ENCODE data around the gene RNU1-2.
"Not testable (repeated sequence)": the region's sequence is repeated elsewhere in the genome, so short reads cannot be mapped to it uniquely, and the experiment has no call there.

The RNU1-2 gene

GRCh38 chr1:16888860-16889816, 6.6 kb upstream of the RNU1-2 start:
- peak in 56 of 58 donors; percentile 20 to 93 (median 72) for DNase-seq

DNA sequence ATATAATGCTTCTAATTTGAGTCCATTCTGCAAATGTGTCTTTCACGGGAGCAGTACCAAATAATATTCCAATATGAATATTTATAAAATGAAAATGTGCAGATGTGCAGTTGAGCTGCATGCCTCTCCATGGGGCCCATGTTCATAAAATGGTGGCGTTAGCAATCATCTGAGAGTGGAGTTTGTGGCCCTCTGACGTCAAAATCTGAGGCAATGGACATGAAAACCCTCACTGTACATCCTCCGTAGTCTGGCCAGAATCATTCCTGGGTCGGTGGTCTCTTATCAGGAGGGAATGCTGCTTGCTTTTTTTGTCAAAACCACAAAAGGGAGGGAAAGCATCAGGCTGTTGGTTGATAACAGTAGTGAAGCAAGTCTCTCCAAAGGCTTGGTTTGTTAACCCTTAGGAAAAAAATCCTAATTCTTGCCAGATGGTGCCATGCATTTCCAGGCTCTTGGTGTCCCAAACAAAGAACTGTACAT, 5.2 kb upstream of the RNU1-2 start:
- not testable (repeated sequence) for DNase-seq

GRCh38 chr1:16891057-16891456, 4.7 kb upstream of the RNU1-2 start:
- not testable (repeated sequence) for DNase-seq

- not testable (repeated sequence) for DNase-seq
These were observed 2.7 kb upstream of the RNU1-2 start for GRCh38 chr1:16892978-16893525.

DNA sequence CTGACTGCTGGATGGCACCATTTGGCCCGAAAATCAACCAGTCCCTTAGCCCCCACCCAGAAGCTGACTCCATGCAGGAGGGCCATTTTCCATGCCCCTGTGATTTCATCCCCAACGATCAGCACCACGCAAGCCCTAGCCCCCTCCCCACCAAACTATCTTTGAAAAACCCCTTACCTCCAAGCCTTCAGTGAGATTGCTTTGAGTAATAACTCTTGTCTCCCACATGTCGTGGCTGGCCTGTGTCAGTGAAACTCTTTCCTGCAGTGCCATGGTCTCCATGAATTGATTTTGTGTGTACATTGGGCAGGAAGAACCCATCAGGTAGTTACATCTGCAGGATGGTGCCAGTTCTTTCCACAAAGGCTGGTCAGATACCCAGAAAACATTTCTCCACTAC, 2.0 kb upstream of the RNU1-2 start:
- not testable (repeated sequence) for DNase-seq

DNA sequence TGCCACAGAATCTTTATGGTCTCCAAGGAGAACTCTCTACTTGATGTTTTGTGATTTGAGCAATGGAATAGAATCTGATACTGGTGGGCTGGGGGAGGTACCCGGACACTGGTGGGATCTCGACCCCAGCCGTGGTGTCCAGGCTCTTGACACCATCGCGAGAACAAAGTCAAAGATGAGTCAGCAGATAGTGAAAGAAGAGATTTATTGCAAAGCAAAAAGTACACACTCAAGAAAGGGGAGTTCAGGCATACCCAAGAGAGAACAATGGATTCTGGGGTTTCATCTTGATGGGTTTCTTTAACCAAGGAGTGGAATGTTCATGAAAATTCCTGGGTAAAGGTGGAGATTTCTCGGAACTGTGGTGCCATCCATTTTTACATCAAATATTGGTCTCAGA, 1.4 kb upstream of the RNU1-2 start:
- not testable (repeated sequence) for DNase-seq

DNA sequence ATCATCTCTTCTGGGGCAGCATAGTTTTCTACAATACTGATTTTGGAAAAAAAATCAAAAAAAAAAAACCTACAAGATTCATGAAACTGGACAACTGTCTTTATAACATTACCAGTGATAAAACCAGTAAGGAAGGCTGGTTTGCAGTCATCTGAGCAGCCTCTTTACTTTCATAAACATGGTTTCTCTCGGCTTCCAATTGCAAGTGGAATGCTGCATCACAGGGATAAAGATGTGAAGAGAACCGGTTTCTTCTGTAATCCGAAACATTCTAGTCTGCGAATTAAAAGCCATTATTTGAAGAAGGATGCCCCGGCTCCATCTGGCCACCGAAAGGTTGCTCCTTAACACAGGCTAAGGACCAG, 565 bp upstream of the RNU1-2 start:
- not testable (repeated sequence) for DNase-seq

DNA sequence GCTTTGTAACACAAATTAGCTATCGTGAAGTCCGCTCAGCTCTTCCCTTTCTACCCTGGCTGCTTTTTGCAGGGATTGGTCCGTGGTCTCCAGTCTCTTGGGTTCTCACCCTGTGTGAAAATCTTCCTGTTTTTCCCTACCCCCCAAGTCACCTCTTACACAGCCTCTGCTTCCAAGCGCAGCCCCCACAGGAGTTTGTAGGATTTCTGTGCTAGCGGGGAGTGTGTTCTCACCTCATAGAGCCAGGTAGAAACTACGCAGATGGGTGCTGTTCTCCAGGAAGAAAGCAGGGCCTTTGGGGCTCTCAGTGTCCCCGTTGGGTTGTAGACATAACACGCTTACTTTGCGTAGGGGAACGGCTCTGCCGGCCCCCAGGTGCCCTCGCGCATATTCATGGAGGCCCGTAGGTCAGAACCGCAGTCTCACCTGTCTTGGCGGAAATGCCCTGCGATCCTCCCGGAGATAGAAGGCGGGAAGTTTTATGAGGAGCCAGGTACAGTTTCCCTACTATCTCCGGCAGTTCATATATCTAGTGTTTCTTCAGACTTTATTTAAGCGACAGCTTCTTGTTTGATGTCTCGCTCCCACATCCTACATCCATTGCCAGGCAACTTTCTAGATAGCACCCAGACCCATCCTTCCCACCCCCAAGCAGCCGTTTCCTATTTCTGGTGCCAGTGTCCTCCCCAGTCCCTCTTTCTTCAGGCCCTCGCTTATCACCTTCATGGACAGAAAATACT, 706 bp downstream of the RNU1-2 start:
- DNase-seq, result peak in 19 of 58 donors; percentile 17 to 71 (median 50)

- DNase-seq, result not testable (repeated sequence)
These were observed 1.9 kb downstream of the RNU1-2 start for GRCh38 chr1:16897653-16898052.

DNA sequence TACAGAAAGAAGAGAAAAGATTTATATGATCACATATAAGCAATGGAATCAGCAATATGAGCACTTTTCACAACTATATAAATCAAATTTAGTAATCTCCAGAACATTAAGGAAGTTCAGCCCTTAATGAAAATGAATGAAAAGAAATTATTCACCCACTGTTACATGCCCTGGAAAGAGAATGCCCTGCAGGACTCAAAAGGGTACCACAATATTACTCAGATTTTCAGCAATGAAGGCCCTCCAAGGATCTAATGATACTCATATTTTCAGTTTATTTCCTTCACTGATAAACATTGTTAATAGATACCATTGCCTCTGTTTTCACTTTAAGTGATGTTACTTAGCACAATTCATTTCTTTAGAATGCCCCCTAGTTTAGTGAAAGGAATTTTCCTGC, 2.5 kb downstream of the RNU1-2 start:
- DNase-seq, result not testable (repeated sequence)

DNA sequence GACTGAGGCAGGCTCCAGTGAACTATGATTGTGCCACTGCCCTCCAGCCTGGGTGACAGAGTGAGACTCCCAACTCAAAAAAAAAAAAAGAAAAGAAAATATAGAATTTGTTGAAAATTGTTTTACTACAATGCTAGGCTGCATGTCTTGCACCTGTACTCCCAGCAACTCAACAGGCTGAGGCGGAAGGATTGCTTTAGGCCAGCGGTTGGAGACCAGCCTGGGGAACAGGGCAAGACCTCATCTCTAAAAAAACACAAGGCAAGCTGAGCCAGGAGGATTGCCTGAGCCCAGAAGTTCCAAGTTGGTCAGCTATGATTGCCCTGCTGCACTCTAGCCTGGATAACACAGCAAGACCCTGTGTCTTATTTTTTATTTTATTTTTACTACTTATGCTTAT, 3.2 kb downstream of the RNU1-2 start:
- DNase-seq, result not testable (repeated sequence)

DNA sequence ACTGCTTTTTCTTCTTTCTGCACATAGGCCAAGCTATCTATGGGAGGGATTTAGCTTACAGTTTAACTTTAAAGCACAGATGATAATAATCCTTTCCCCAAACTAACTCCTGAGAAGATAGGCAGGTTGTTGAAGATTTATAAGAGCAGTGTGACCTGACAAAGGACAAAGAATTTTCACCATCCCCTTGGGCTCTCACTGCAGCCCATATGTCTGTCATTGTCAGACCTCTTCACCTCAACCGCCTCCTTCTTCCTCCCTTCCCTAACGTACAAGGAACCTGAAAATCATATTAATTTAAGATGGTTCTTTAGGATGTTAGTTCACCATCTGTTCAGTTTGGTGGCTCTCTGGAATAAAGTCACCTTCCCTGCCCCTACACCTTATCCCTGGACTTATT, 5.0 kb downstream of the RNU1-2 start:
- no peak for DNase-seq

DNA sequence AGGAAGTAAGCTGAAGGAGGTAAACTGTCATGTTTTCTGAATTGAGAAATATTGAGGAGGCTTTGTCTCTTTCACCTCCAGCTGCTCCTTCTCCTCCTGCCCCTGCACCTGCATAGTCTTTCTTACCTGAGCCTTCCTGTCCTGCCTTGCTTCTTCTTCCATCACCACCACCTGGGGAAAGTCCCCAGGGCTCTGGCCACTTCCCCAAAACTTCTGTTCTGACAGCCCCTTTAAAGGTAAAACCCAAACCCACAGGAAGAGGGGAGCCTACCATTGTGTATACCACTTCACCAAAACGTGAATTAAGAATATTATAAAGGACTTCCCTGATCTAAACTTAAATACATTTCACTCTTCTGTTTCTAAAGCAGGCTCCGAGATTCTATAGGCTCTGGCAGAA, 5.6 kb downstream of the RNU1-2 start:
- not testable (repeated sequence) for DNase-seq

GRCh38 chr1:16903054-16903453, 7.3 kb downstream of the RNU1-2 start:
- DNase-seq, result no peak

GRCh38 chr1:16903458-16903796, 7.6 kb downstream of the RNU1-2 start:
- DNase-seq, result no peak

GRCh38 chr1:16904560-16905109, 8.9 kb downstream of the RNU1-2 start:
- DNase-seq, result peak; percentile 89 to 100 (median 99)

GRCh38 chr1:16905110-16905867, 9.5 kb downstream of the RNU1-2 start:
- peak in 12 of 58 donors; percentile 20 to 78 (median 49) for DNase-seq

GRCh38 chr1:16905868-16906702, 10.3 kb downstream of the RNU1-2 start:
- DNase-seq, result no peak

- no peak for DNase-seq
These were observed 11.1 kb downstream of the RNU1-2 start for GRCh38 chr1:16906873-16907272.
